CD4-positive, alpha-beta memory T cell (primary cell): ENCODE measurements around the gene COLEC12. TPM values are rescaled to one million over a fixed set of nuclear protein-coding genes. Genes with fewer than 3 reads are reported as not detected.

Experiments
- CTCF ChIA-PET: fragments of 350-600 bp; sonication (Branson Sonifier 250); formaldehyde crosslinking; loops from one replicate; lab custom pipeline; 2021; ENCODE audit warnings: inconsistent platforms; ENCODE audit not compliant: partially characterized antibody; lab: Charles Lee
- POLR2A ChIA-PET: fragments of 350-600 bp; sonication (Branson Sonifier 250); formaldehyde crosslinking; loops from one replicate; lab custom pipeline; 2021; ENCODE audit not compliant: partially characterized antibody; lab: Charles Lee
- DNase-seq, 5 donors: peaks; one replicate each; pipeline versions ENCODE4 v3.0.0 to v3.0.0-alpha.2; 2020 to 2022; ENCODE audit warnings: mixed read lengths in 1 of 5
- H3K27ac ChIP-seq: one replicate; pipeline ENCODE4 v1.7.0; 2013; ENCODE audit warnings: low read depth, low read length
- H3K27me3 ChIP-seq: 2 replicates; pipeline ENCODE4 v1.7.0; 2013; ENCODE audit warnings: mild to moderate bottlenecking, low read length, moderate library complexity; ENCODE audit not compliant: insufficient read depth
- H3K36me3 ChIP-seq: 2 replicates; pipeline ENCODE4 v1.7.0; 2013; ENCODE audit warnings: mild to moderate bottlenecking, low read length, moderate library complexity; ENCODE audit not compliant: insufficient read depth
- H3K4me1 ChIP-seq: 2 replicates; pipeline ENCODE4 v1.7.0; 2013; ENCODE audit warnings: mild to moderate bottlenecking, low read length, moderate library complexity; ENCODE audit not compliant: insufficient read depth
- H3K4me3 ChIP-seq, 2 donors: one replicate each; pipeline ENCODE4 v1.7.0; 2013; ENCODE audit warnings: low read length in 2 of 2, mild to moderate bottlenecking in 1 of 2
- H3K9me3 ChIP-seq, 2 donors: one replicate each; pipeline ENCODE4 v1.7.0; 2013; ENCODE audit warnings: low read length in 2 of 2, control low read depth in 1 of 2; ENCODE audit not compliant: control insufficient read depth in 1 of 2
- H3K27ac Mint-ChIP-seq, 7 donors: one replicate each; pipeline ENCODE4 v1.8.0; 2020 to 2021; ENCODE audit warnings: mixed read lengths in 7 of 7, mild to moderate bottlenecking in 6 of 7, inconsistent platforms in 3 of 7, moderate library complexity in 3 of 7
- H3K27me3 Mint-ChIP-seq, 2 donors: one replicate each; pipeline ENCODE4 v1.8.0; 2020 to 2021; ENCODE audit warnings: mixed read lengths in 2 of 2
- H3K36me3 Mint-ChIP-seq, 2 donors: one replicate each; pipeline ENCODE4 v1.8.0; 2020 to 2021; ENCODE audit warnings: mixed read lengths in 2 of 2, inconsistent platforms in 1 of 2, mild to moderate bottlenecking in 1 of 2
- H3K4me1 Mint-ChIP-seq, 4 donors: one replicate each; pipeline ENCODE4 v1.8.0; 2020 to 2021; ENCODE audit warnings: mixed read lengths in 4 of 4, mild to moderate bottlenecking in 1 of 4
- H3K4me3 Mint-ChIP-seq, 8 donors: one replicate each; pipeline ENCODE4 v1.8.0; 2020 to 2021; ENCODE audit warnings: mixed read lengths in 8 of 8, mild to moderate bottlenecking in 7 of 8, moderate library complexity in 6 of 8, inconsistent platforms in 3 of 8
- H3K9me3 Mint-ChIP-seq, 8 donors: one replicate each; pipeline ENCODE4 v1.8.0; 2020 to 2021; ENCODE audit warnings: mixed read lengths in 8 of 8, mild to moderate bottlenecking in 5 of 8, inconsistent platforms in 3 of 8, moderate library complexity in 1 of 8
- intact Hi-C: fragments of 100-400 bp; cut with micrococcal nuclease; formaldehyde crosslinking; loops from one replicate; pipeline ENCODE4 v1.15.1; 2023
- polyA plus RNA-seq, 2 donors: library from polyadenylated mRNA; unstranded; fragments of 300-500 nt; fragmentation: Illumina TruSeq; gene quantifications; one replicate each; pipeline ENCODE4 v1.2.3, GENCODE V29; 2021
- total RNA-seq, 2 experiments: library from RNA; stranded (reverse); gene quantifications; one replicate each; pipeline ENCODE4 v1.2.3, GENCODE V29; 2021

Gene COLEC12
- total and polyA plus RNA-seq, 4 experiments from 2014 or later, result 0.17 to 0.28 TPM; not detected in 2

GRCh38 chr18:473802-474201 is 26.7 kb downstream of the COLEC12 start:
- no peaks in the 10 kb centered on the region for H3K4me1 ChIP-seq
- Mint-ChIP-seq H3K27ac (no peak overlapping the region), H3K4me3 (no peak overlapping the region), H3K9me3 (no peaks in the 10 kb centered on the region), H3K27me3 (peaks cover 2 to 6% of the 10 kb centered on the region in 2 donors), H3K4me1 (no peaks in the 10 kb centered on the region), H3K36me3 (no peaks in the 10 kb centered on the region)
- no peak for DNase-seq
- no peak overlapping the region for H3K27ac ChIP-seq
- ChIA-PET POLR2A (no interaction called here), CTCF (no interaction called here)
- H3K36me3 ChIP-seq, result no peaks in the 10 kb centered on the region
- no peak overlapping the region for H3K4me3 ChIP-seq
- H3K9me3 ChIP-seq, result no peaks in the 10 kb centered on the region
- no peaks in the 10 kb centered on the region for H3K27me3 ChIP-seq
- intact Hi-C loops, result no loop called here

GRCh38 chr18:471716-472115 is 28.8 kb downstream of the COLEC12 start:
- H3K27ac ChIP-seq, result no peak overlapping the region
- no peak overlapping the region for H3K4me3 ChIP-seq
- H3K9me3 Mint-ChIP-seq, result no peaks in the 10 kb centered on the region
- no peaks in the 10 kb centered on the region for H3K9me3 ChIP-seq
- H3K4me1 Mint-ChIP-seq, result no peaks in the 10 kb centered on the region
- no peaks in the 10 kb centered on the region for H3K36me3 ChIP-seq
- POLR2A ChIA-PET, result no interaction called here
- no peak overlapping the region for H3K4me3 Mint-ChIP-seq
- H3K27ac Mint-ChIP-seq, result no peak overlapping the region
- no peaks in the 10 kb centered on the region for H3K36me3 Mint-ChIP-seq
- no peaks in the 10 kb centered on the region for H3K27me3 ChIP-seq
- peaks cover 2 to 13% of the 10 kb centered on the region in 2 donors for H3K27me3 Mint-ChIP-seq
- CTCF ChIA-PET, result no interaction called here
- DNase-seq, result no peak
- intact Hi-C loops, result no loop called here
- no peaks in the 10 kb centered on the region for H3K4me1 ChIP-seq

GRCh38 chr18:470661-471501 is 29.6 kb downstream of the COLEC12 start:
- intact Hi-C loops, result no loop called here
- H3K27me3 Mint-ChIP-seq, result peaks cover 5 to 16% of the 10 kb centered on the region in 2 donors

GRCh38 chr18:468955-469790 is 31.3 kb downstream of the COLEC12 start:
- Mint-ChIP-seq H3K4me3 (no peak overlapping the region), H3K27ac (no peak overlapping the region), H3K27me3 (peaks cover 8 to 23% of the 10 kb centered on the region in 2 donors), H3K36me3 (no peaks in the 10 kb centered on the region), H3K4me1 (peaks cover 0 to 1% (median 0%) of the 10 kb centered on the region in 4 donors), H3K9me3 (no peaks in the 10 kb centered on the region)
- intact Hi-C loops, result no loop called here
- H3K4me1 ChIP-seq, result no peaks in the 10 kb centered on the region
- no peaks in the 10 kb centered on the region for H3K9me3 ChIP-seq
- ChIA-PET CTCF (no interaction called here), POLR2A (no interaction called here)
- H3K36me3 ChIP-seq, result no peaks in the 10 kb centered on the region
- H3K27ac ChIP-seq, result no peak overlapping the region
- H3K27me3 ChIP-seq, result no peaks in the 10 kb centered on the region
- H3K4me3 ChIP-seq, result no peak overlapping the region
- DNase-seq, result no peak

More at GRCh38 chr18:470661-471501, 29.6 kb downstream of the COLEC12 start:
- no peak overlapping the region for H3K4me3 ChIP-seq
- H3K36me3 Mint-ChIP-seq, result no peaks in the 10 kb centered on the region
- CTCF ChIA-PET, result no interaction called here
- H3K4me3 Mint-ChIP-seq, result no peak overlapping the region
- no peak overlapping the region for H3K27ac ChIP-seq
- no peaks in the 10 kb centered on the region for H3K4me1 Mint-ChIP-seq
- no peaks in the 10 kb centered on the region for H3K4me1 ChIP-seq
- DNase-seq, result no peak
- POLR2A ChIA-PET, result no interaction called here
- no peaks in the 10 kb centered on the region for H3K9me3 ChIP-seq
- no peaks in the 10 kb centered on the region for H3K9me3 Mint-ChIP-seq
- H3K27me3 ChIP-seq, result no peaks in the 10 kb centered on the region
- no peaks in the 10 kb centered on the region for H3K36me3 ChIP-seq
- H3K27ac Mint-ChIP-seq, result no peak overlapping the region

GRCh38 chr18:463827-464541 is 36.5 kb downstream of the COLEC12 start:
- Mint-ChIP-seq H3K4me3 (no peak overlapping the region), H3K27ac (peak overlapping the region in 1 of 7 donors; percentile 36), H3K9me3 (peaks cover 0 to 8% (median 4%) of the 10 kb centered on the region in 8 donors), H3K27me3 (peaks cover 15 to 35% of the 10 kb centered on the region in 2 donors), H3K4me1 (peaks cover 0 to 3% (median 0%) of the 10 kb centered on the region in 4 donors), H3K36me3 (no peaks in the 10 kb centered on the region)
- Histone ChIP-seq H3K9me3 (no peaks in the 10 kb centered on the region), H3K27ac (no peak overlapping the region), H3K36me3 (no peaks in the 10 kb centered on the region), H3K27me3 (no peaks in the 10 kb centered on the region), H3K4me1 (no peaks in the 10 kb centered on the region), H3K4me3 (no peak overlapping the region)
- no peak for DNase-seq
- intact Hi-C loops, result no loop called here
- CTCF ChIA-PET, result no interaction called here
- POLR2A ChIA-PET, result no interaction called here

- CTCF ChIA-PET, result no interaction called here
- Histone ChIP-seq H3K36me3 (no peaks in the 10 kb centered on the region), H3K9me3 (no peaks in the 10 kb centered on the region), H3K4me1 (no peaks in the 10 kb centered on the region), H3K27ac (no peak overlapping the region), H3K4me3 (no peak overlapping the region), H3K27me3 (no peaks in the 10 kb centered on the region)
- Mint-ChIP-seq H3K27ac (no peak overlapping the region), H3K36me3 (no peaks in the 10 kb centered on the region), H3K4me3 (no peak overlapping the region), H3K27me3 (peaks cover 15 to 33% of the 10 kb centered on the region in 2 donors), H3K9me3 (peaks cover 0 to 8% (median 4%) of the 10 kb centered on the region in 8 donors), H3K4me1 (peaks cover 0 to 3% (median 0%) of the 10 kb centered on the region in 4 donors)
- POLR2A ChIA-PET, result no interaction called here
- intact Hi-C loops, result no loop called here
- no peak for DNase-seq
Measured at GRCh38 chr18:463403-463802, 37.1 kb downstream of the COLEC12 start.

- H3K27ac ChIP-seq, result no peak overlapping the region
- H3K4me1 Mint-ChIP-seq, result peaks cover 0 to 3% (median 0%) of the 10 kb centered on the region in 4 donors
- no peak overlapping the region for H3K4me3 Mint-ChIP-seq
- DNase-seq, result no peak
- no peaks in the 10 kb centered on the region for H3K4me1 ChIP-seq
- H3K27ac Mint-ChIP-seq, result no peak overlapping the region
- ChIA-PET POLR2A (no interaction called here), CTCF (no interaction called here)
- no peaks in the 10 kb centered on the region for H3K27me3 ChIP-seq
- peaks cover 18 to 33% of the 10 kb centered on the region in 2 donors for H3K27me3 Mint-ChIP-seq
- no peak overlapping the region for H3K4me3 ChIP-seq
- intact Hi-C loops, result no loop called here
- H3K9me3 Mint-ChIP-seq, result peaks cover 0 to 8% (median 4%) of the 10 kb centered on the region in 8 donors
- H3K36me3 Mint-ChIP-seq, result no peaks in the 10 kb centered on the region
- no peaks in the 10 kb centered on the region for H3K36me3 ChIP-seq
- H3K9me3 ChIP-seq, result no peaks in the 10 kb centered on the region
Measured at GRCh38 chr18:461762-462161, 38.7 kb downstream of the COLEC12 start.
